ENCODE measurements around the gene INTS3. TPM values are rescaled to one million over a fixed set of nuclear protein-coding genes. Genes with fewer than 3 reads are reported as not detected.

The INTS3 gene
- total and polyA plus RNA-seq, 2 donors (not counting 3 experiments of a cell fraction or from before 2014, with no cell fraction given) = 61.9 to 63.1 TPM

- peaks cover 30% of the 10 kb centered on the region for H3K4me1 ChIP-seq (ENCODE audit: control insufficient read depth, extremely low read depth, insufficient read depth, low read length)
- H3K9me3 ChIP-seq (replicated peaks; ENCODE audit: control insufficient read depth, insufficient read depth, low read length) = no peaks in the 10 kb centered on the region
- POLR2A ChIA-PET = no interaction called here
- TF ChIP-seq POLR2AphosphoS5 (IDR thresholded peaks at IDR 0.05; ENCODE audit: insufficient read depth, low read depth, low read length) (no peak), EZH2 (IDR thresholded peaks at IDR 0.05; ENCODE audit: borderline replicate concordance, low read depth, low read length, severe bottlenecking) (no peak), MAX (IDR thresholded peaks at IDR 0.05; ENCODE audit: insufficient read depth, insufficient read length) (no peak), MYC (IDR thresholded peaks at IDR 0.05; ENCODE audit: low read depth, low read length) (no peak), CTCF (IDR thresholded peaks at IDR 0.05; ENCODE audit: extremely low read depth in 1 of 2, insufficient read depth in 1 of 2, low read depth in 1 of 2, low read length in 2 of 2) (no peak)
- no peaks in the 10 kb centered on the region for H4K20me1 ChIP-seq (replicated peaks; ENCODE audit: control insufficient read depth, extremely low read depth, insufficient read depth, low read length)
- no peak overlapping the region for H2AFZ ChIP-seq (ENCODE audit: low read depth, low read length)
- FAIRE-seq = no peak
- no peaks in the 10 kb centered on the region for H3K27me3 ChIP-seq (ENCODE audit: control insufficient read depth in 2 of 2, insufficient read depth in 2 of 2, low read length in 2 of 2)
- no peak overlapping the region for H3K27ac ChIP-seq (ENCODE audit: insufficient read depth, low read depth, low read length)
- no peaks in the 10 kb centered on the region for H3K79me2 ChIP-seq (ENCODE audit: control insufficient read depth, insufficient read depth, low read length)
- CTCF ChIA-PET = no interaction called here
- H3K4me3 ChIP-seq (replicated peaks in 1 of 3; ENCODE audit: insufficient read depth in 1 of 3, low read depth in 1 of 3, low read length in 3 of 3) = no peak overlapping the region
- no peak overlapping the region for H3K9ac ChIP-seq (replicated peaks; ENCODE audit: extremely low read depth, insufficient read depth, low read length)
- intact Hi-C loops (cut with micrococcal nuclease) (no loop called here), dilution Hi-C loops (cut with MboI; ENCODE audit: extremely low pct_ligation_motif_present, low sequenced_read_pairs) (no loop called here)
- peaks cover 4 to 14% of the 10 kb centered on the region in 2 experiments for H3K36me3 ChIP-seq (ENCODE audit: control insufficient read depth in 2 of 2, extremely low read depth in 1 of 2, insufficient read depth in 2 of 2, low read length in 2 of 2)
- no peak overlapping the region for H3K4me2 ChIP-seq (ENCODE audit: insufficient read depth, low read length)
- H3K9me1 ChIP-seq (replicated peaks; ENCODE audit: control insufficient read depth, extremely low read depth, insufficient read depth, low read length) = no peaks in the 10 kb centered on the region
- DNase-seq (ENCODE audit: low read depth, low spot score) = no peak
- no TSS peak for BruUV-seq (replicated peaks)
Observed at GRCh38 chr1:153760440-153760839, 32.6 kb downstream of the INTS3 start.
